Nephron (organoid): Measurements from ENCODE around the gene EYA3.

Source experiments
- H3K27ac Mint-ChIP-seq, 3 experiments: 2 replicates each; pipeline ENCODE4 v1.8.0; 2020; ENCODE audit warnings: mixed read lengths in 3 of 3, mild to moderate bottlenecking in 2 of 3, moderate library complexity in 1 of 3
- H3K27me3 Mint-ChIP-seq: 2 replicates; pipeline ENCODE4 v1.8.0; 2021; ENCODE audit warnings: low read depth, mild to moderate bottlenecking, moderate library complexity, mixed read lengths
- H3K36me3 Mint-ChIP-seq: 2 replicates; pipeline ENCODE4 v1.8.0; 2020; ENCODE audit warnings: low read depth, mixed read lengths
- H3K4me1 Mint-ChIP-seq: 2 replicates; pipeline ENCODE4 v1.8.0; 2020; ENCODE audit warnings: mixed read lengths
- H3K4me3 Mint-ChIP-seq, 3 experiments: 2 replicates each; pipeline ENCODE4 v1.8.0; 2020; ENCODE audit warnings: mild to moderate bottlenecking in 3 of 3, mixed read lengths in 3 of 3, moderate library complexity in 2 of 3
- H3K9me3 Mint-ChIP-seq: 2 replicates; pipeline ENCODE4 v1.8.0; 2020; ENCODE audit warnings: mixed read lengths
- CTCF ChIP-seq, 3 experiments: fragments of 200-600 bp; sonication (generic); IDR thresholded peaks; one replicate each; pipeline ENCODE4 v1.5.0; 2021; ENCODE audit warnings: antibody characterized with exemption in 3 of 3; ENCODE audit not compliant: unreplicated experiment in 3 of 3

EYA3 gene

GRCh38 chr1:27992276-27992675 lies 96.1 kb downstream of the EYA3 start:
- Mint-ChIP-seq H3K4me3 (no peak overlapping the region), H3K9me3 (no peaks in the 10 kb centered on the region), H3K27me3 (no peaks in the 10 kb centered on the region), H3K27ac (no peak overlapping the region), H3K4me1 (peaks cover 7% of the 10 kb centered on the region), H3K36me3 (peaks cover 67% of the 10 kb centered on the region)
- TF ChIP-seq CTCF (IDR thresholded peaks at IDR 0.05; ENCODE audit: unreplicated experiment in 3 of 3): no peak

- H3K4me1 Mint-ChIP-seq: peaks cover 7% of the 10 kb centered on the region
- H3K27ac Mint-ChIP-seq: no peak overlapping the region
- peaks cover 60% of the 10 kb centered on the region for H3K36me3 Mint-ChIP-seq
- no peak for TF ChIP-seq CTCF (IDR thresholded peaks at IDR 0.05; ENCODE audit: unreplicated experiment in 3 of 3)
- H3K9me3 Mint-ChIP-seq: no peaks in the 10 kb centered on the region
- no peaks in the 10 kb centered on the region for H3K27me3 Mint-ChIP-seq
- H3K4me3 Mint-ChIP-seq: no peak overlapping the region
Measured at GRCh38 chr1:27990920-27991537, 97.4 kb downstream of the EYA3 start.

GRCh38 chr1:27981145-27981544 lies 107.3 kb downstream of the EYA3 start:
- no peak for TF ChIP-seq CTCF (IDR thresholded peaks at IDR 0.05; ENCODE audit: unreplicated experiment in 3 of 3)
- Mint-ChIP-seq H3K4me3 (no peak overlapping the region), H3K27me3 (no peaks in the 10 kb centered on the region), H3K36me3 (peaks cover 21% of the 10 kb centered on the region), H3K27ac (no peak overlapping the region), H3K9me3 (no peaks in the 10 kb centered on the region), H3K4me1 (no peaks in the 10 kb centered on the region)

- no peak overlapping the region for H3K4me3 Mint-ChIP-seq
- no peak overlapping the region for H3K27ac Mint-ChIP-seq
- no peaks in the 10 kb centered on the region for H3K4me1 Mint-ChIP-seq
- H3K27me3 Mint-ChIP-seq: no peaks in the 10 kb centered on the region
- H3K9me3 Mint-ChIP-seq: no peaks in the 10 kb centered on the region
- no peak for TF ChIP-seq CTCF (IDR thresholded peaks at IDR 0.05; ENCODE audit: unreplicated experiment in 3 of 3)
- H3K36me3 Mint-ChIP-seq: peaks cover 17% of the 10 kb centered on the region
Measured at GRCh38 chr1:27980216-27980845, 108.1 kb downstream of the EYA3 start.

- peaks cover 14% of the 10 kb centered on the region for H3K36me3 Mint-ChIP-seq
- H3K9me3 Mint-ChIP-seq: no peaks in the 10 kb centered on the region
- H3K4me3 Mint-ChIP-seq: no peak overlapping the region
- no peaks in the 10 kb centered on the region for H3K27me3 Mint-ChIP-seq
- no peaks in the 10 kb centered on the region for H3K4me1 Mint-ChIP-seq
- no peak for TF ChIP-seq CTCF (IDR thresholded peaks at IDR 0.05; ENCODE audit: unreplicated experiment in 3 of 3)
- H3K27ac Mint-ChIP-seq: no peak overlapping the region
Measured at GRCh38 chr1:27979859-27980201, 108.6 kb downstream of the EYA3 start.
